Measurements from ENCODE around the gene MCIDAS.

Gene MCIDAS

GRCh38 chr5:55205001-55205400, 22.1 kb downstream of the MCIDAS start:
- Histone ChIP-seq H3K4me3 (no peak overlapping the region), H3K36me3 (replicated peaks) (no peaks in the 10 kb centered on the region), H3K27me3 (ENCODE audit: low read depth) (no peaks in the 10 kb centered on the region; the same call in 1 of the 2 replicates), H3K4me1 (no peaks in the 10 kb centered on the region; the same call in 1 of the 2 replicates), H3K9me3 (no peaks in the 10 kb centered on the region)
- in situ Hi-C loops (cut with MboI; ENCODE audit: low sequenced_read_pairs) = no loop called here
- no peak for DNase-seq (ENCODE audit: low spot score in 2 of 2)

GRCh38 chr5:55191165-55191564, 36.0 kb downstream of the MCIDAS start:
- Histone ChIP-seq H3K4me1 (no peaks in the 10 kb centered on the region), H3K4me3 (no peak overlapping the region), H3K27me3 (ENCODE audit: low read depth) (peaks cover 12% of the 10 kb centered on the region), H3K36me3 (replicated peaks) (no peaks in the 10 kb centered on the region), H3K9me3 (no peaks in the 10 kb centered on the region)
- DNase-seq (ENCODE audit: low spot score in 2 of 2) = no peak
- in situ Hi-C loops (cut with MboI; ENCODE audit: low sequenced_read_pairs) = loop anchor here (25.0 kb wide), 1 partner anchor 521 kb away; the partner anchor contains the start of gene SLC38A9

- Histone ChIP-seq H3K4me3 (no peak overlapping the region), H3K4me1 (no peaks in the 10 kb centered on the region), H3K36me3 (replicated peaks) (no peaks in the 10 kb centered on the region), H3K9me3 (no peaks in the 10 kb centered on the region), H3K27me3 (ENCODE audit: low read depth) (peaks cover 14% of the 10 kb centered on the region; the same call in 1 of the 2 replicates)
- no peak for DNase-seq (ENCODE audit: low spot score in 2 of 2)
- in situ Hi-C loops (cut with MboI; ENCODE audit: low sequenced_read_pairs) = loop anchor here (25.0 kb wide), 1 partner anchor 523 kb away; the partner anchor contains the start of gene SLC38A9
These were observed 38.2 kb downstream of the MCIDAS start for GRCh38 chr5:55188656-55189540.

GRCh38 chr5:55187370-55187769, 39.7 kb downstream of the MCIDAS start:
- H3K9me3 ChIP-seq = no peaks in the 10 kb centered on the region
- H3K27me3 ChIP-seq (ENCODE audit: low read depth) = peaks cover 15% of the 10 kb centered on the region; the same call in 1 of the 2 replicates
- DNase-seq (ENCODE audit: low spot score in 2 of 2) = peak in 1 of 2 experiments; percentile 29
- no peaks in the 10 kb centered on the region for H3K4me1 ChIP-seq
- H3K36me3 ChIP-seq (replicated peaks) = no peaks in the 10 kb centered on the region
- in situ Hi-C loops (cut with MboI; ENCODE audit: low sequenced_read_pairs) = loop anchor here (25.0 kb wide), 1 partner anchor 525 kb away; the partner anchor contains the start of gene SLC38A9
- H3K4me3 ChIP-seq = no peak overlapping the region

GRCh38 chr5:55180016-55180415, 47.1 kb downstream of the MCIDAS start:
- peaks cover 15% of the 10 kb centered on the region for H3K4me1 ChIP-seq
- no peaks in the 10 kb centered on the region for H3K36me3 ChIP-seq (replicated peaks)
- no peak overlapping the region for H3K4me3 ChIP-seq
- in situ Hi-C loops (cut with MboI; ENCODE audit: low sequenced_read_pairs) = loop anchor here (25.0 kb wide), 1 partner anchor 532 kb away; the partner anchor contains the start of gene SLC38A9
- DNase-seq (ENCODE audit: low spot score in 2 of 2) = no peak
- no peaks in the 10 kb centered on the region for H3K9me3 ChIP-seq
- peaks cover 8% of the 10 kb centered on the region for H3K27me3 ChIP-seq (ENCODE audit: low read depth)

GRCh38 chr5:55177078-55177477, 50.0 kb downstream of the MCIDAS start:
- H3K4me1 ChIP-seq = peaks cover 31% of the 10 kb centered on the region
- no peaks in the 10 kb centered on the region for H3K36me3 ChIP-seq (replicated peaks)
- in situ Hi-C loops (cut with MboI; ENCODE audit: low sequenced_read_pairs) = loop anchor here (10.0 to 25.0 kb wide), 2 partner anchors 48 to 535 kb away; partner anchors contain the start of genes MCIDAS and SLC38A9
- H3K27me3 ChIP-seq (ENCODE audit: low read depth) = peaks cover 4% of the 10 kb centered on the region; the same call in 1 of the 2 replicates
- H3K4me3 ChIP-seq = no peak overlapping the region; the same call in 1 of the 2 replicates
- no peak for DNase-seq (ENCODE audit: low spot score in 2 of 2)
- no peaks in the 10 kb centered on the region for H3K9me3 ChIP-seq

- no peaks in the 10 kb centered on the region for H3K27me3 ChIP-seq (ENCODE audit: low read depth)
- H3K36me3 ChIP-seq (replicated peaks) = no peaks in the 10 kb centered on the region
- H3K4me3 ChIP-seq = peak overlapping the region; percentile 25
- no peaks in the 10 kb centered on the region for H3K9me3 ChIP-seq
- H3K4me1 ChIP-seq = peaks cover 34% of the 10 kb centered on the region
- peak; percentile 85 to 90 for DNase-seq (ENCODE audit: low spot score in 2 of 2)
- in situ Hi-C loops (cut with MboI; ENCODE audit: low sequenced_read_pairs) = loop anchor here (10.0 to 25.0 kb wide), 2 partner anchors 49 to 536 kb away; partner anchors contain the start of genes MCIDAS and SLC38A9
These were observed 50.8 kb downstream of the MCIDAS start for GRCh38 chr5:55176176-55176818.

- in situ Hi-C loops (cut with MboI; ENCODE audit: low sequenced_read_pairs) = loop anchor here (10.0 to 25.0 kb wide), 2 partner anchors 49 to 537 kb away; partner anchors contain the start of genes MCIDAS and SLC38A9
- H3K36me3 ChIP-seq (replicated peaks) = no peaks in the 10 kb centered on the region
- no peaks in the 10 kb centered on the region for H3K9me3 ChIP-seq
- peak; percentile 14 to 25 for DNase-seq (ENCODE audit: low spot score in 2 of 2)
- no peak overlapping the region; the same call in 1 of the 2 replicates for H3K4me3 ChIP-seq
- H3K4me1 ChIP-seq = peaks cover 34% of the 10 kb centered on the region
- no peaks in the 10 kb centered on the region for H3K27me3 ChIP-seq (ENCODE audit: low read depth)
These were observed 51.3 kb downstream of the MCIDAS start for GRCh38 chr5:55175781-55176175.

- Histone ChIP-seq H3K4me1 (peaks cover 34% of the 10 kb centered on the region), H3K4me3 (peak overlapping the region; percentile 21), H3K36me3 (replicated peaks) (no peaks in the 10 kb centered on the region), H3K9me3 (no peaks in the 10 kb centered on the region), H3K27me3 (ENCODE audit: low read depth) (no peaks in the 10 kb centered on the region)
- DNase-seq (ENCODE audit: low spot score in 2 of 2) = no peak
- in situ Hi-C loops (cut with MboI; ENCODE audit: low sequenced_read_pairs) = loop anchor here (10.0 to 25.0 kb wide), 2 partner anchors 51 to 636 kb away; partner anchors contain the start of gene MCIDAS
These were observed 53.4 kb downstream of the MCIDAS start for GRCh38 chr5:55173687-55174230.

GRCh38 chr5:55172937-55173686, 54.0 kb downstream of the MCIDAS start, which contains the start of gene CDC20B:
Gene CDC20B (minus strand): TSS chr5:55173177. CDS start chr5:55173000, 177 bp downstream.
- no peaks in the 10 kb centered on the region for H3K9me3 ChIP-seq
- H3K27me3 ChIP-seq (ENCODE audit: low read depth) = no peaks in the 10 kb centered on the region
- in situ Hi-C loops (cut with MboI; ENCODE audit: low sequenced_read_pairs) = loop anchor here (10.0 to 25.0 kb wide), 2 partner anchors 52 to 636 kb away; partner anchors contain the start of gene MCIDAS
- DNase-seq (ENCODE audit: low spot score in 2 of 2) = peak; percentile 79 to 87
- no peaks in the 10 kb centered on the region for H3K36me3 ChIP-seq (replicated peaks)
- peak within 1 kb of the TSS; percentile 37 for H3K4me3 ChIP-seq
- H3K4me1 ChIP-seq = peaks cover 34% of the 10 kb centered on the region

GRCh38 chr5:55172051-55172899, 54.8 kb downstream of the MCIDAS start:
- H3K9me3 ChIP-seq = no peaks in the 10 kb centered on the region
- in situ Hi-C loops (cut with MboI; ENCODE audit: low sequenced_read_pairs) = loop anchor here (10.0 to 25.0 kb wide), 2 partner anchors 53 to 635 kb away; partner anchors contain the start of gene MCIDAS
- no peaks in the 10 kb centered on the region for H3K36me3 ChIP-seq (replicated peaks)
- no peaks in the 10 kb centered on the region for H3K27me3 ChIP-seq (ENCODE audit: low read depth)
- H3K4me1 ChIP-seq = peaks cover 34% of the 10 kb centered on the region
- peak overlapping the region; percentile 37 for H3K4me3 ChIP-seq
- peak; percentile 70 to 86 for DNase-seq (ENCODE audit: low spot score in 2 of 2)

GRCh38 chr5:55171471-55171870, 55.6 kb downstream of the MCIDAS start:
- no peak overlapping the region for H3K4me3 ChIP-seq
- H3K36me3 ChIP-seq (replicated peaks) = no peaks in the 10 kb centered on the region
- in situ Hi-C loops (cut with MboI; ENCODE audit: low sequenced_read_pairs) = loop anchor here (10.0 to 25.0 kb wide), 2 partner anchors 53 to 634 kb away; partner anchors contain the start of gene MCIDAS
- H3K4me1 ChIP-seq = peaks cover 29% of the 10 kb centered on the region
- H3K9me3 ChIP-seq = no peaks in the 10 kb centered on the region
- DNase-seq (ENCODE audit: low spot score in 2 of 2) = no peak
- H3K27me3 ChIP-seq (ENCODE audit: low read depth) = no peaks in the 10 kb centered on the region

Measured in HAP-1 (cell line).